GM21390 (cell line): ENCODE results near the gene LGALS3.

ENCODE experiments used
- ATAC-seq: cut with Tn5 transposase; IDR thresholded peaks from one replicate; pipeline ENCODE4 v1.9.1; 2021; ENCODE audit not compliant: unreplicated experiment

LGALS3 gene

DNA sequence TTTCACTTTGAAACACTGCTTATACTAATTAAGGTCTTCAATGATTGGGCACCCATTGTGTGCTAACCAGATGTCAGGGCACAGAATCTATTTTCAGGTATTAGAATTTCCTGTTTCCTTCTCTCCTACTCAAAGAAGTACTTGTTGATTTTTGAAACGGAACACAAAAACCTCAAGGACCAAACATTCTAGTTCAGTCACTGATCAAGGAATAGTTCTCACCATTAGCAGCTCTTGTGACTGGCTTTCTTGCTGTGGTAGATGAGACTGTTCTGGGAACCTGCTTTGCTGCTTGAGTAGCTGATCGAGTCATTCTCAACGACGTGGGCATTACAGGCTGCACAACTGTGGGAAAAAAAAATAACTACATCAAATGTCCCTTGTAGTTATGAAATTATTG lies 51.4 kb downstream of the LGALS3 start:
- peak; percentile 85 for ATAC-seq

- no peak for ATAC-seq
Observed at GRCh38 chr14:55188686-55189295, 59.7 kb downstream of the LGALS3 start.

DNA sequence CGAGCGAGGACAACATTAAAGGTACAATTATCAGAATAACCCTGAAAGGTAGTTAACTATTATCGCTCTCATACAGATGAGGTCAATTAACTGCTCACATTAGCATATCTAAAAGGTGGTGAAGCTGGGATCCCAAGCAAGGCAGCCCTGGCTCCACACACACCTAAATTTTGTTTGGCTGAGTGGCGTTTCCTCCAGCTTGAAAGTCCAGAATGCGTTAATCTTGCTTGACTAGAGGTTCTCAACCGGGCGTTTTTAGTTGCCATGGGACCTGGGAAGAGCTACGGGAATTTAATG lies 61.8 kb downstream of the LGALS3 start:
- no peak for ATAC-seq

DNA sequence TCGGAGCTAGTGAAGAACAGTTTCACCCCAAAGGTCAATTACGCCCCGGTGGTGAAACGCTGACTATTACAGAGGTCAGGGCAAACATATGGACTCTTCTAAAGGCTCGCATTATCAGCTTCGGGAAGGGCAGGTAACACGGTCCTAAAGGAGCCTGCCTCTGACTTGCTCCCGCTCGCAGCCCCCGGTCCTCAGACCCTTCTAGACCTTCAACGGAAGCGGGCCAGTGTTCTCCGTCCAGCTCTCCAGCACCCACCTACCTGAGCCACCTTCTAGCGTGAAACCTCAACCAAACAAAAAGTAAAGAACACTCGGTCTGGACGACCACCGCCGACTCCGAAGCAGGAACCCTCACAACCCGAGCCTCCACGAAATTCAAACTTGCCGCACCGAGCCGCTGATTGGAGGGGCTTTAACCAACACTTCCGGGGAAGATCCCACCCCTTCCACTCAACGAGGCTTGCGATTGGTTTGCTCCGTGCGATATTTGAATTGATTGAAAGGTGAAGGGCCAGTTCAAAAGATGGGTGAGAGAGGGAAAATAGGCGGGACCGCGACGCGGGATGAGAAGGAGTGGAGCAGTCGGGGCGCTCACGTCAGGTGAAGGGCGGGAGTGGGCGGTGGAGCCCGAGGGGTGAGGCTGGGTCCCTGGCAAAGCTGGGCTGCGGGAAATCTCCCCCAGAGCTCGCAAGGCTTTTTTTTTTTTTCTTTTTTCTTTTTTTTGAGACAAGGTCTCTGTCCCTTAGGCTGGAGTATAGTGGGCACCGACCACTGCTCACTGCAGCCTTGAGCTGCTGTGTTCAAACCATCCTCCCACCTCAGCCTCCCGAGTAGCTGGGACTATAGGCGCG lies 62.4 kb downstream of the LGALS3 start, which contains the start of gene DLGAP5:
Gene DLGAP5, minus strand, starts transcription at position 383 of the 851 bp plus-strand sequence. CDS start 2,406 bp downstream, outside the sequence.
- ATAC-seq: peak; percentile 97

GRCh38 chr14:55192054-55192621 lies 63.1 kb downstream of the LGALS3 start:
- no peak for ATAC-seq

DNA sequence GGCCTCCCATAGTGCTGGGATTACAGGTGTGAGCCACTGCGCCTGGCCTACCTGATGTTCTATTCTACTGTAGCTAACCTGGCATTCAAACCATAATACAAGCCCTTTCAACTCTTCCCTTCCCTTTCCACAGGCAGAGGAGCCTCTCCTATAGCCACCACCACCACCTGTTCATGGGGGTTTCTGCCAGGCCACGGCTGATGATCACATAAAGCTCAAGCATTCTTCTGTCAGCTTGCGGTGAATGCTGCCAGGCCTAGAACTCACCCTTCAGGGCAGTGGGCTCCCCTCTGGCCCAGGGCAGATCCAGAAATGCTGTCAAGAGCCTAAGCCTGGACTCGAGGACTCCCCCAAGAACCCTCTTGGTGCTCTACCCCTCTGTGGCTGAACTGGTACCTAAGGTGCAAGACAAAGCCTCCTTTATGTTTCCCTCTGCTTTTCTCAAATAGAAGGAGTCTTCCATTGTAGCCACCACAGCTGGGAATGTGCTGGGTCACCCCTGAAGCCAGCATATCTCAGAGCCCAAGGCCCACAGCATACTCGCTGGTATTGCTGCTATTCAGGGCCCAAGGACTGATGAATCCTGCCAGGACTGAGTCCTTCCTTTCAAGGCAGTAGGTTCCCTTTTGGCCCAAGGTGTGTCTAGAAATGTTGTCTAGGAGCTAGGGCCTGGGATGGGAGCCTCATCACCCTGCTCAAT lies 65.8 kb downstream of the LGALS3 start:
- no peak for ATAC-seq
